ENCODE measurements around the gene TOMT.

DNA sequence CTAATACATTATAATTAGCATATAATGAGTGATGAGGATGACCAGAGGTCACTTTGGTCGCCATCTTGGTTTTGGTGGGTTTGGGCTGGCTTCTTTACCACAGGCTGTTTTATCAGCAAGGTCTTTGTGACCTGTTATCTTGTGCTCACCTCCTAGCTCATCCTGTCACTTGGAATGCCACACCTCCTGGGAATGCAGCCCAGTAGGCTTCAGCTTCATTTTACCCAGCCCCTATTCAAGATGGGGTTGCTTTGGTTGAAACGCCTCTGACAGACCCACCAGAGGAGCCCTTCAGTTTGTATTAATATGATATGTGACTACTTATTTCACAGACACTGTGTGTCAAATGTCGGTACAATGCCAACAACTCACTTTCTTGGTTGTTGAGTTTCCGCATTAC lies 50.0 kb downstream of the TOMT start:
- TF ChIP-seq CTCF (conservative IDR thresholded peaks at IDR 0.05; ENCODE audit: low read depth, low read length) (no peak), POLR2A (IDR thresholded peaks at IDR 0.05; ENCODE audit: low read depth, low read length) (no peak), NFE2L2 (IDR thresholded peaks at IDR 0.05; ENCODE audit: low read depth, low read length) (no peak), RFX5 (IDR thresholded peaks at IDR 0.05; ENCODE audit: low read depth, low read length) (no peak)

All from IMR-90 (cell line).